IMR-90 (cell line): Measurements from ENCODE around the gene MOB3B.

Source experiments
- CHD1 ChIP-seq: IDR thresholded peaks from 2 replicates; pipeline ENCODE4 v1.6.1; 2012; ENCODE audit warnings: low read depth, low read length, improper control_type of control experiment
- MAFK ChIP-seq: IDR thresholded peaks from 2 replicates; pipeline ENCODE4 v1.6.1; 2012; ENCODE audit warnings: low read depth, low read length, improper control_type of control experiment
- NFE2L2 ChIP-seq: fragments of 150-350 bp; IDR thresholded peaks from 2 replicates; pipeline ENCODE4 v1.6.1; 2016; ENCODE audit warnings: low read depth, mild to moderate bottlenecking, low read length
- POLR2A ChIP-seq: IDR thresholded peaks from 2 replicates; pipeline ENCODE4 v1.6.1; 2012; ENCODE audit warnings: mild to moderate bottlenecking, low read depth, low read length
- RAD21 ChIP-seq: IDR thresholded peaks from 2 replicates; pipeline ENCODE4 v1.6.1; 2012; ENCODE audit warnings: low read length, improper control_type of control experiment
- TF ChIP-seq, protein P1 (sequence below): conservative IDR thresholded peaks from 2 replicates; pipeline ENCODE4 v1.5.1; 2012; ENCODE audit warnings: mild to moderate bottlenecking, low read depth, low read length, improper control_type of control experiment
- TF ChIP-seq, protein P2 (sequence below): fragments of 150-350 bp; IDR thresholded peaks from 2 replicates; pipeline ENCODE4 v1.6.1; 2016; ENCODE audit warnings: low read depth, mild to moderate bottlenecking, low read length, moderate library complexity, borderline replicate concordance

DNA sequence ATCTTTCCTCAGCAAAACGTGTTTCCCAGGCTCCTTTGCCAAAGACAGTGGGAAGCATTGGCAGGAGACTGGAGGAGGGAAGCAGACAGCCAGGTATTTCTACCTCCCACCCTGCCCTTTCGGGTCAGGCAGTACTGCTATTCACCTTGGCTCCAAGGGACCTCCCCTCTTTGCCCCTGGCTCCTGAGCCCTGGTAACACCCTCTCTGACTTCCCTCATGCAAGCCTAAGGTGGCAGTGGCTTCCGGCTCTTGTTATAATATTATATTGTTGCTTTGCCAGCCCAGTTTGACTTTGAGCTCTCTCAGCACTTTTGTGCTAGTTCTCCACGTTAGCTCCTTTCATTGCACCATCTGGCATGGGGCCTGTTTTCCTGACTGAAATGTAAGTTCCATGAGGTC lies 87.2 kb downstream of the MOB3B start:
- TF ChIP-seq NFE2L2 (no peak), RAD21 (no peak), CHD1 (no peak), POLR2A (no peak), MAFK (no peak)
- TF ChIP-seq, protein P1, sequence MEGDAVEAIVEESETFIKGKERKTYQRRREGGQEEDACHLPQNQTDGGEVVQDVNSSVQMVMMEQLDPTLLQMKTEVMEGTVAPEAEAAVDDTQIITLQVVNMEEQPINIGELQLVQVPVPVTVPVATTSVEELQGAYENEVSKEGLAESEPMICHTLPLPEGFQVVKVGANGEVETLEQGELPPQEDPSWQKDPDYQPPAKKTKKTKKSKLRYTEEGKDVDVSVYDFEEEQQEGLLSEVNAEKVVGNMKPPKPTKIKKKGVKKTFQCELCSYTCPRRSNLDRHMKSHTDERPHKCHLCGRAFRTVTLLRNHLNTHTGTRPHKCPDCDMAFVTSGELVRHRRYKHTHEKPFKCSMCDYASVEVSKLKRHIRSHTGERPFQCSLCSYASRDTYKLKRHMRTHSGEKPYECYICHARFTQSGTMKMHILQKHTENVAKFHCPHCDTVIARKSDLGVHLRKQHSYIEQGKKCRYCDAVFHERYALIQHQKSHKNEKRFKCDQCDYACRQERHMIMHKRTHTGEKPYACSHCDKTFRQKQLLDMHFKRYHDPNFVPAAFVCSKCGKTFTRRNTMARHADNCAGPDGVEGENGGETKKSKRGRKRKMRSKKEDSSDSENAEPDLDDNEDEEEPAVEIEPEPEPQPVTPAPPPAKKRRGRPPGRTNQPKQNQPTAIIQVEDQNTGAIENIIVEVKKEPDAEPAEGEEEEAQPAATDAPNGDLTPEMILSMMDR, result no peak
- TF ChIP-seq, protein P2, sequence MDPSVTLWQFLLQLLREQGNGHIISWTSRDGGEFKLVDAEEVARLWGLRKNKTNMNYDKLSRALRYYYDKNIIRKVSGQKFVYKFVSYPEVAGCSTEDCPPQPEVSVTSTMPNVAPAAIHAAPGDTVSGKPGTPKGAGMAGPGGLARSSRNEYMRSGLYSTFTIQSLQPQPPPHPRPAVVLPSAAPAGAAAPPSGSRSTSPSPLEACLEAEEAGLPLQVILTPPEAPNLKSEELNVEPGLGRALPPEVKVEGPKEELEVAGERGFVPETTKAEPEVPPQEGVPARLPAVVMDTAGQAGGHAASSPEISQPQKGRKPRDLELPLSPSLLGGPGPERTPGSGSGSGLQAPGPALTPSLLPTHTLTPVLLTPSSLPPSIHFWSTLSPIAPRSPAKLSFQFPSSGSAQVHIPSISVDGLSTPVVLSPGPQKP, result no peak
